Measurements from ENCODE around the gene GNG8.

DNA sequence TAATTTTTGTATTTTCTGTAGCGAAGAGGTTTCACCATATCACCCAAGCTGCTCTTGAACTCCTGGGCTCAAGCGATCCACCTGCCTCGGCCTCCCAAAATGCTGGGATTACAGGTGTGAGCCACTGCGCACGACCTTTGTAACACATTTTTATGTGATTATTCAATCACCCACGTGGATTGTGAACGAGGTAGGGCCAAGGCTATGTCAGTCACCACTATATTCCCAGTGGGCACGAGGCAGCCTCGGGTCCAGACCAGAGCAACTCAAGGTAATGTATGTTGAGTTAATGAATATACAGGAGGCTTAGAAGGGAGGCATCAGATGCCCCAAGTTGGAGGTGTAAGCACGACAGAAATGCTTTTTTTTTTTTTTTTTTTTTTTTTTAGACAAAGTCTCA, 20.0 kb downstream of the GNG8 start:
- TF ChIP-seq GATA3 (IDR thresholded peaks at IDR 0.05; ENCODE audit: low read depth, low read length) (no peak), GATA2 (IDR thresholded peaks at IDR 0.05; ENCODE audit: low read depth, low read length) (no peak)

Data from SH-SY5Y (cell line).